Dermis blood vessel endothelial cell (primary cell): ENCODE results near the gene GBP4. TPM values are rescaled to one million over a fixed set of nuclear protein-coding genes. Genes with fewer than 3 reads are reported as not detected.
A peak's percentile ranks its signal among the peaks of the same experiment; 100 is the strongest.

Source experiments
- DNase-seq: peaks from one replicate; pipeline ENCODE4 v3.0.0; 2010
- total RNA-seq: library from RNA; depleted of rRNA; stranded (reverse); fragments of >200 nt; gene quantifications from 2 replicates; pipeline ENCODE4 v1.2.3, GENCODE V29; 2014

The GBP4 gene
- total RNA-seq, 1 donor from 2014 or later: 25.4 TPM

- no peak for DNase-seq
Measured at GRCh38 chr1:89170170-89171066, 28.3 kb downstream of the GBP4 start.

GRCh38 chr1:89169166-89169565 is 29.6 kb downstream of the GBP4 start:
- DNase-seq: no peak

GRCh38 chr1:89167590-89168230 is 31.0 kb downstream of the GBP4 start:
- no peak for DNase-seq

- DNase-seq: no peak
Measured at GRCh38 chr1:89166705-89167104, 32.0 kb downstream of the GBP4 start.

GRCh38 chr1:89165811-89166210 is 32.9 kb downstream of the GBP4 start:
- DNase-seq: no peak

GRCh38 chr1:89151047-89151446 is 47.7 kb downstream of the GBP4 start:
- no peak for DNase-seq

GRCh38 chr1:89149976-89150375 is 48.8 kb downstream of the GBP4 start:
- no peak for DNase-seq

GRCh38 chr1:89149229-89149628 is 49.5 kb downstream of the GBP4 start:
- DNase-seq: peak; percentile 44

- DNase-seq: no peak
Measured at GRCh38 chr1:89147678-89148658, 50.8 kb downstream of the GBP4 start.

GRCh38 chr1:89146721-89147120 is 52.0 kb downstream of the GBP4 start:
- DNase-seq: no peak

GRCh38 chr1:89143484-89143883 is 55.3 kb downstream of the GBP4 start:
- no peak for DNase-seq

- DNase-seq: no peak
Measured at GRCh38 chr1:89142160-89142559, 56.6 kb downstream of the GBP4 start.

GRCh38 chr1:89133747-89134146 is 65.0 kb downstream of the GBP4 start:
- no peak for DNase-seq

Other genes with a start within 250 kb of the GBP4 start
- gene KYAT3, start 206.3 kb downstream of the GBP4 start, total RNA-seq: 15.5 and 45.0 TPM in 2 replicates
- 10.0 and 14.3 TPM in 2 replicates for gene RBMXL1, start 206.3 kb downstream of the GBP4 start, total RNA-seq
- 33.4 and 33.6 TPM in 2 replicates for gene GBP3, start 176.1 kb downstream of the GBP4 start, total RNA-seq
- 24.8 and 27.6 TPM in 2 replicates for gene GBP1, start 133.7 kb downstream of the GBP4 start, total RNA-seq
- 65.9 and 97.0 TPM in 2 replicates for gene GBP2, start 72.8 kb downstream of the GBP4 start, total RNA-seq
- gene GBP7, start 22.9 kb downstream of the GBP4 start, total RNA-seq: not detected in 2 replicates
- 0.09 and 0.17 TPM in 2 replicates for gene GBP5, start 73.9 kb upstream of the GBP4 start, total RNA-seq
- under 0.01 TPM in 1 of 2 replicates, not detected in the other for gene GBP6, start 165.1 kb upstream of the GBP4 start, total RNA-seq